Mesenchymal stem cell (in vitro differentiated cells and primary cell): ENCODE measurements around the gene WSCD2.

Experiments
- DNase-seq: peaks from one replicate; pipeline ENCODE4 v3.0.0-alpha.2; 2013
- H2AFZ ChIP-seq: one replicate; pipeline ENCODE4 v1.6.1; 2013; ENCODE audit warnings: low read depth, mild to moderate bottlenecking, control low read depth, inconsistent platforms, low read length, moderate library complexity
- H2AK5ac ChIP-seq: 2 replicates; pipeline ENCODE4 v1.6.1; 2013; ENCODE audit warnings: low read length, moderate library complexity, mild to moderate bottlenecking, inconsistent platforms; ENCODE audit not compliant: severe bottlenecking
- H2BK120ac ChIP-seq: one replicate; pipeline ENCODE4 v1.6.1; 2013; ENCODE audit warnings: low read depth, mild to moderate bottlenecking, inconsistent platforms, low read length, moderate library complexity
- H2BK12ac ChIP-seq, 2 experiments: one replicate each; pipeline ENCODE4 v1.6.1; 2013; ENCODE audit warnings: inconsistent platforms in 2 of 2, low read length in 2 of 2, mild to moderate bottlenecking in 2 of 2, moderate library complexity in 2 of 2, control low read depth in 1 of 2
- H2BK15ac ChIP-seq: one replicate; pipeline ENCODE4 v1.6.1; 2013; ENCODE audit warnings: mild to moderate bottlenecking, low read depth, inconsistent platforms; ENCODE audit not compliant: poor library complexity, severe bottlenecking
- H2BK5ac ChIP-seq: 2 replicates; pipeline ENCODE4 v1.6.1; 2013; ENCODE audit warnings: low read depth, mild to moderate bottlenecking, low read length, control low read depth, inconsistent platforms; ENCODE audit not compliant: poor library complexity, severe bottlenecking
- H3K14ac ChIP-seq, 2 experiments: one replicate each; pipeline ENCODE4 v1.6.1; 2013; ENCODE audit warnings: inconsistent platforms in 2 of 2, low read length in 2 of 2, control low read depth in 1 of 2, mild to moderate bottlenecking in 1 of 2, moderate library complexity in 1 of 2
- H3K18ac ChIP-seq, 2 experiments: one replicate each; pipeline ENCODE4 v1.6.1; 2013; ENCODE audit warnings: inconsistent platforms in 2 of 2, low read length in 2 of 2, control low read depth in 1 of 2, low read depth in 1 of 2, mild to moderate bottlenecking in 1 of 2
- H3K23ac ChIP-seq, 2 experiments: one replicate each; pipeline ENCODE4 v1.6.1; 2013; ENCODE audit warnings: inconsistent platforms in 2 of 2, low read length in 2 of 2, mild to moderate bottlenecking in 2 of 2, moderate library complexity in 2 of 2, control low read depth in 1 of 2
- H3K27ac ChIP-seq: 2 replicates; pipeline ENCODE4 v1.5.1; 2013; ENCODE audit warnings: mild to moderate bottlenecking, moderate library complexity, low read length, control low read depth, inconsistent platforms; ENCODE audit not compliant: poor library complexity, severe bottlenecking
- H3K27me3 ChIP-seq, 2 experiments: 2 replicates each; pipeline versions ENCODE4 v1.6.1 to v1.7.0; 2013; ENCODE audit warnings: low read length in 2 of 2, mild to moderate bottlenecking in 2 of 2, moderate library complexity in 2 of 2, control low read depth in 1 of 2, inconsistent platforms in 1 of 2; ENCODE audit not compliant: control insufficient read depth in 1 of 2, insufficient read depth in 1 of 2
- H3K36me3 ChIP-seq, 2 experiments: 2 replicates each; pipeline versions ENCODE4 v1.6.1 to v1.7.0; 2013; ENCODE audit warnings: low read length in 2 of 2, control low read depth in 1 of 2, inconsistent platforms in 1 of 2, low read depth in 1 of 2, mild to moderate bottlenecking in 1 of 2; ENCODE audit not compliant: insufficient read depth in 2 of 2, control insufficient read depth in 1 of 2
- H3K4ac ChIP-seq, 2 experiments: one replicate each; pipeline ENCODE4 v1.6.1; 2013; ENCODE audit warnings: inconsistent platforms in 2 of 2, low read length in 2 of 2, mild to moderate bottlenecking in 2 of 2, moderate library complexity in 2 of 2, control low read depth in 1 of 2, low read depth in 1 of 2
- H3K4me1 ChIP-seq: 2 replicates; pipeline ENCODE4 v1.6.1; 2013; ENCODE audit warnings: low read depth, low read length, control low read depth; ENCODE audit not compliant: control insufficient read depth, insufficient read depth
- H3K4me2 ChIP-seq: 2 replicates; pipeline ENCODE4 v1.6.1; 2013; ENCODE audit warnings: low read length, mild to moderate bottlenecking, inconsistent platforms; ENCODE audit not compliant: poor library complexity, severe bottlenecking
- H3K4me3 ChIP-seq, 2 experiments: 2 replicates each; pipeline versions ENCODE4 v1.5.1 to v1.7.0; 2013; ENCODE audit warnings: low read length in 2 of 2, mild to moderate bottlenecking in 2 of 2, control low read depth in 1 of 2, low read depth in 1 of 2; ENCODE audit not compliant: insufficient read depth in 1 of 2
- H3K79me1 ChIP-seq: replicated peaks from 2 replicates; pipeline ENCODE4 v1.6.1; 2013; ENCODE audit warnings: mild to moderate bottlenecking, control low read depth, low read length, inconsistent platforms; ENCODE audit not compliant: poor library complexity, severe bottlenecking
- H3K9ac ChIP-seq: 2 replicates; pipeline ENCODE4 v1.7.0; 2013; ENCODE audit warnings: mild to moderate bottlenecking, low read length, moderate library complexity
- H3K9me3 ChIP-seq: 2 replicates; pipeline ENCODE4 v1.7.0; 2013; ENCODE audit warnings: mild to moderate bottlenecking, low read length; ENCODE audit not compliant: control insufficient read depth
- H4K8ac ChIP-seq: one replicate; pipeline ENCODE4 v1.6.1; 2013; ENCODE audit warnings: inconsistent platforms, mild to moderate bottlenecking, low read length, moderate library complexity
- H4K91ac ChIP-seq: one replicate; pipeline ENCODE4 v1.6.1; 2013; ENCODE audit warnings: mild to moderate bottlenecking, low read length, inconsistent platforms
- WGBS: methylation state at CpG from one replicate; pipeline ENCODE4 v1.1.7; 2013; ENCODE audit warnings: mixed read lengths; 5-methylcytosine and 5-hydroxymethylcytosine counted together

WSCD2 gene

DNA sequence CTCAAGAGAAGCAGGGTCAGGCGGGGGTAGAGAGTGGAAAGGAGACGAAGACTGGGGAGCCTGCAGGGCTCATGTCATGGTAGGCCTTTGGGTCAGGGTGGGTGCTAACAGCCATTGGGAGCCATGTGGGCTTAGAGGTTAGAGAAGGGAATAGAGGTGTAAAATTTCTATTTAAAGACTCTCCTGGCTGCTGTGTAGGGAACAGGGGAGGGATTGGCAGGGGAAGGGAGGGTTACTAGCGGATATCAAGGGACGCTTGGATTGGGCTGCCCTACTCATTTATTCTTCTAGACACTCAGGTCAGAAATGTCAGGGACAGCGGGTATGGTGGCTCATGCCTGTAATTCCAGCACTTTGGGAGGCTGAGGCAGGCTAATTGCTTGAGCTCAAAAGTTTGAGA is 18.2 kb downstream of the WSCD2 start:
- H3K27me3 ChIP-seq: peaks cover 0 to 25% of the 10 kb centered on the region in 2 experiments
- H3K36me3 ChIP-seq: no peaks in the 10 kb centered on the region
- H3K4ac ChIP-seq: no peak overlapping the region
- no peaks in the 10 kb centered on the region for H3K79me1 ChIP-seq
- no peak overlapping the region for H2BK12ac ChIP-seq
- H3K9ac ChIP-seq: no peak overlapping the region
- no peak overlapping the region for H3K14ac ChIP-seq
- DNase-seq: no peak
- no peak overlapping the region for H2BK120ac ChIP-seq
- no peak overlapping the region for H2AFZ ChIP-seq
- H3K9me3 ChIP-seq: no peaks in the 10 kb centered on the region
- H2BK5ac ChIP-seq: no peak overlapping the region
- no peaks in the 10 kb centered on the region for H3K4me1 ChIP-seq
- H3K4me3 ChIP-seq: no peak overlapping the region
- no peak overlapping the region for H3K23ac ChIP-seq
- 75% methylated on average over 5 of the region's 5 CpGs for WGBS
- H2BK15ac ChIP-seq: no peak overlapping the region
- no peak overlapping the region for H3K4me2 ChIP-seq
- no peak overlapping the region for H3K27ac ChIP-seq
- no peak overlapping the region for H4K91ac ChIP-seq
- H3K18ac ChIP-seq: no peak overlapping the region
- H2AK5ac ChIP-seq: no peak overlapping the region
- H4K8ac ChIP-seq: no peak overlapping the region

DNA sequence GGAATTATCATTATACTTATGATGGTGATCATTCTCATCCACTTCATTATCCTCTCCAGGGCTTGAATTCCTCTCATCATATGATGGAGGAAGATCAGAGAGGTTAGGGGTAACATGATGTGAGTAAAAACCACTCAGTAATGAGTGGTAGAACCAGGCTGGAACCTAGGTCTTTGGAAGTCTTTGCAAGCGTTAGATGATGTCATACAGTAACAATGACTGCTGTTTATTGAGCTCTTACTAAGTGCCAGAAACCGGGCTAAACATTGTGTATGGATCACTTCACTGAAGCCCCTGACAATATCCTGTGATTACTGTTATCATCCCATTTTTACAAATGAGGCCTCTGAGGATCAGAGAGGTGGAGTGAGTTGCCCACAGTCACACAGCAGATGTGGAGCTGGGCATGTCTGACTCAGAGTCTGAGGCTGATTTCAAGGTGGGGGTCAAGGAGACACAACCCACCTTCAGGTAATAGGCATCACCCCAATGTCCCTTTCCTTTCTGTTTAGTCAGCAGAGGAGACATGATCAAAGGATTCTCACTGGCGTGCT is 19.5 kb downstream of the WSCD2 start:
- WGBS: 61% methylated on average over 2 of the region's 3 CpGs
- H3K4me2 ChIP-seq: no peak overlapping the region
- H2BK120ac ChIP-seq: no peak overlapping the region

DNA sequence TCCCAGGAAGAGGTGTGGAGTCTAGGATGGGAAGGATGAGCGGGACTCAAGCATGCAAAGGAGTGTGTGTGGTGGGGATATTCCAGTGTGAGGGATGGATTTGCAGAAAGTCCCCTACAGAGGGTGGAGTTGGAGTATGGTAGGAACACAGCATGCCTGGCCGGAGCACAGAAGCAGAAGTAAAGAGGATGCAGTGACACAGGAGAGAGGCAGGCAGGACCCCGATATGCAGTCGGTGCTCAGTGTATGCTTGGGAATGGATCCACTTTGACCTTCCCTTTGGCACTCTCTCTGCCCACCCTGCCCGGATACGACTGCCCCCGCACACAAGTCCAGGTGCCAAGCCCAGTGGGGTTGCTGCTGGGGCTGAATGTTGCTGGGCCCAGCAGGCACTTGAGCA is 21.3 kb downstream of the WSCD2 start:
- no peak overlapping the region for H2BK12ac ChIP-seq
- H3K9me3 ChIP-seq: no peaks in the 10 kb centered on the region
- 87% methylated on average over 7 of the region's 7 CpGs for WGBS
- H2AK5ac ChIP-seq: no peak overlapping the region
- no peak overlapping the region for H3K4ac ChIP-seq
- no peak overlapping the region for H3K27ac ChIP-seq
- H3K14ac ChIP-seq: no peak overlapping the region
- no peak overlapping the region for H3K9ac ChIP-seq
- no peak overlapping the region for H3K4me3 ChIP-seq
- H3K36me3 ChIP-seq: no peaks in the 10 kb centered on the region
- no peak overlapping the region for H2BK120ac ChIP-seq
- H3K27me3 ChIP-seq: peaks cover 0 to 13% of the 10 kb centered on the region in 2 experiments
- H2BK15ac ChIP-seq: no peak overlapping the region
- no peak overlapping the region for H4K8ac ChIP-seq
- no peak overlapping the region for H3K18ac ChIP-seq
- no peak overlapping the region for H4K91ac ChIP-seq
- H3K4me2 ChIP-seq: no peak overlapping the region
- no peak overlapping the region for H3K23ac ChIP-seq
- H3K79me1 ChIP-seq: no peaks in the 10 kb centered on the region
- H2AFZ ChIP-seq: no peak overlapping the region
- H2BK5ac ChIP-seq: no peak overlapping the region
- H3K4me1 ChIP-seq: no peaks in the 10 kb centered on the region
- DNase-seq: no peak

More for the DNA sequence above, 19.5 kb downstream of the WSCD2 start:
- Histone ChIP-seq H3K14ac (no peak overlapping the region), H3K9me3 (no peaks in the 10 kb centered on the region), H3K4ac (no peak overlapping the region), H3K36me3 (no peaks in the 10 kb centered on the region), H4K91ac (no peak overlapping the region), H3K27me3 (peaks cover 0 to 22% of the 10 kb centered on the region in 2 experiments), H4K8ac (no peak overlapping the region), H2BK15ac (no peak overlapping the region), H3K9ac (no peak overlapping the region), H2AK5ac (no peak overlapping the region), H3K27ac (no peak overlapping the region), H3K4me1 (no peaks in the 10 kb centered on the region), H2AFZ (no peak overlapping the region), H2BK5ac (no peak overlapping the region), H3K4me3 (no peak overlapping the region), H3K79me1 (no peaks in the 10 kb centered on the region), H2BK12ac (no peak overlapping the region), H3K23ac (no peak overlapping the region), H3K18ac (no peak overlapping the region)
- no peak for DNase-seq

DNA sequence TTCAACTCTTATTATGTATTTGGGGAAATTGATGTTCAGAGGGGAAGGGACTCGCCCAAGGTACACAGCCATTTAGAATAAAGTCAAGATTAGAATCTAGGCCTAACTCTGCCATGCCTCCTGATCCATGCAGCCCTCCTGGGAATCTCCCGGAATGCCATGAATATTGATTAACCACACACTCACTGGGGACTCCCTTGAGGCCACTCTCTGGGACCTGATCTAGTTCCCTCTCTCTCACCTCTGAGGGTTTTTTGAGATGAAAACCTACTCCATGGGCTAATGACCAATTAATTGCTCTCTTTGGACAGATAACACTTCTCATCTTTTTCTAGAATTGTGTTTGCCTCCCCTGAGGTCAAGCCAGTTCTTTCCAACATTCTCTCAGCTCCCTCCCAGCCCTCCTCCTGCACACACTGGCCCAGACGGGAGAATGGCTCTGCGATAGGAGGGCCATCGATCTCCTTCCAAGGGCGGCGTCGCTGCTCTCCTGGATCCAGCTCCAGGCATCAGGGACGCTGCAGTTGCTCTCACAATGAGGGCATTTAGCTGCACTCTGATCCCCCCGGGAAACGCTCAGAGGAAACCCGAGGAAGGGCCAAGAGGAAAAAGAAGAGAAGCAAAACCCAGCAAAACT is 22.6 kb downstream of the WSCD2 start:
- no peak overlapping the region for H2AK5ac ChIP-seq
- H3K4me1 ChIP-seq: no peaks in the 10 kb centered on the region
- no peak overlapping the region for H4K8ac ChIP-seq
- no peak overlapping the region for H3K23ac ChIP-seq
- H2BK15ac ChIP-seq: no peak overlapping the region
- WGBS: 75% methylated on average over 12 of the region's 12 CpGs
- H3K4ac ChIP-seq: no peak overlapping the region
- H3K36me3 ChIP-seq: no peaks in the 10 kb centered on the region
- H3K79me1 ChIP-seq: no peaks in the 10 kb centered on the region
- H3K9me3 ChIP-seq: no peaks in the 10 kb centered on the region
- no peak overlapping the region for H2AFZ ChIP-seq
- H3K27me3 ChIP-seq: peaks cover 0 to 13% of the 10 kb centered on the region in 2 experiments
- H3K14ac ChIP-seq: no peak overlapping the region
- no peak for DNase-seq
- no peak overlapping the region for H3K18ac ChIP-seq
- H2BK120ac ChIP-seq: no peak overlapping the region
- no peak overlapping the region for H2BK5ac ChIP-seq
- no peak overlapping the region for H2BK12ac ChIP-seq
- no peak overlapping the region for H3K4me2 ChIP-seq
- H4K91ac ChIP-seq: no peak overlapping the region
- no peak overlapping the region for H3K27ac ChIP-seq
- H3K4me3 ChIP-seq: no peak overlapping the region
- no peak overlapping the region for H3K9ac ChIP-seq
